Measurements from ENCODE around the gene ADGRF3.
"Not testable (repeated sequence)": the region's sequence is repeated elsewhere in the genome, so short reads cannot be mapped to it uniquely, and the experiment has no call there.

GRCh38 chr2:26258836-26259235 is 87.8 kb downstream of the ADGRF3 start:
- TF ChIP-seq CTCF, EZH2, EZH2phosphoT487 (IDR thresholded peaks at IDR 0.05): not testable (repeated sequence)
